Stomach (tissue), 4 donors: ENCODE results near the gene CYB5R4.

ENCODE experiments used
- EP300 ChIP-seq: sonication (generic); formaldehyde crosslinking; IDR thresholded peaks from one replicate; pipeline ENCODE4 v1.6.1; 2017; ENCODE audit warnings: antibody characterized with exemption
- POLR2AphosphoS5 ChIP-seq, 3 donors: sonication (generic); formaldehyde crosslinking; IDR thresholded peaks; one replicate each; pipeline ENCODE4 v1.6.1; 2016; ENCODE audit warnings: antibody characterized with exemption in 3 of 3
- TF ChIP-seq, protein P1 (sequence below), 7 experiments: fragments of 450-650 bp in 4 of 7; fragments of 200-600 bp in 3 of 7; sonication (generic) in 3 of 7; IDR thresholded peaks; one replicate each; pipeline ENCODE4 v1.5.1; 2016 to 2019; ENCODE audit warnings: antibody characterized with exemption in 7 of 7, control low read depth in 2 of 7, mild to moderate bottlenecking in 1 of 7

DNA sequence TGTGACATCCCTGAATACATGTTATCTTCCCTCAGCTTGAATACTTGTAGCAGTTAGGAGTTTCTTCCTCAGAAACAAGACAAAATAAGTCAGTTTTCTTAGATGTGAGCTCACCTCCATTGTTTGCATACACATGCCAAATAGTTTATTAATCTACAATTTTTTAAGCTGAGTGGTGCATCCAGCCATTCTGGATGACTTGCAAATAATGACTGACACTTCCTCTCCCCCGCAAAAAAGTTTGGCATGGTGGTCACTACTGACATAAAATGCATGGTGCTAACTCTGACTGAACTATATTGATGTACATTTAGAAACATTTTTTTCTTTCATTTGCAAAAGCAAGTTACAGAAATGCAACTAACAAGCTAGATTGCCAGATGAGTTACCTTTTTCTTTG lies 55.5 kb downstream of the CYB5R4 start:
- TF ChIP-seq, protein P1, sequence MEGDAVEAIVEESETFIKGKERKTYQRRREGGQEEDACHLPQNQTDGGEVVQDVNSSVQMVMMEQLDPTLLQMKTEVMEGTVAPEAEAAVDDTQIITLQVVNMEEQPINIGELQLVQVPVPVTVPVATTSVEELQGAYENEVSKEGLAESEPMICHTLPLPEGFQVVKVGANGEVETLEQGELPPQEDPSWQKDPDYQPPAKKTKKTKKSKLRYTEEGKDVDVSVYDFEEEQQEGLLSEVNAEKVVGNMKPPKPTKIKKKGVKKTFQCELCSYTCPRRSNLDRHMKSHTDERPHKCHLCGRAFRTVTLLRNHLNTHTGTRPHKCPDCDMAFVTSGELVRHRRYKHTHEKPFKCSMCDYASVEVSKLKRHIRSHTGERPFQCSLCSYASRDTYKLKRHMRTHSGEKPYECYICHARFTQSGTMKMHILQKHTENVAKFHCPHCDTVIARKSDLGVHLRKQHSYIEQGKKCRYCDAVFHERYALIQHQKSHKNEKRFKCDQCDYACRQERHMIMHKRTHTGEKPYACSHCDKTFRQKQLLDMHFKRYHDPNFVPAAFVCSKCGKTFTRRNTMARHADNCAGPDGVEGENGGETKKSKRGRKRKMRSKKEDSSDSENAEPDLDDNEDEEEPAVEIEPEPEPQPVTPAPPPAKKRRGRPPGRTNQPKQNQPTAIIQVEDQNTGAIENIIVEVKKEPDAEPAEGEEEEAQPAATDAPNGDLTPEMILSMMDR (IDR thresholded peaks at IDR 0.05), result no peak
- no peak for TF ChIP-seq POLR2AphosphoS5 (IDR thresholded peaks at IDR 0.05)
- no peak for TF ChIP-seq EP300
